Measurements from ENCODE around the gene BIN2. TPM values are rescaled to one million over a fixed set of nuclear protein-coding genes. Genes with fewer than 3 reads are reported as not detected.

The BIN2 gene
- total and polyA plus RNA-seq, 8 donors = 2.2 to 33.0 (median 4.2) TPM

- intact Hi-C loops (cut with DNase I; ENCODE audit: low total_unique reads) = no loop called here
- Histone ChIP-seq H3K27me3 (no peaks in the 10 kb centered on the region), H3K4me1 (peaks cover 9 to 30% (median 11%) of the 10 kb centered on the region in 4 donors), H3K36me3 (peaks cover 0 to 39% (median 12%) of the 10 kb centered on the region in 4 donors), H3K9me3 (no peaks in the 10 kb centered on the region), H3K27ac (peak overlapping the region; percentile 50 to 75 (median 53)), H3K4me3 (no peak overlapping the region)
- TF ChIP-seq CTCF (IDR thresholded peaks at IDR 0.05) (no peak), POLR2AphosphoS5 (IDR thresholded peaks at IDR 0.05) (peak in 1 of 3 donors; percentile 73)
- 25 to 37% (median 32%) methylated on average over 8 of the region's 8 CpGs for WGBS, 5 donors
- DNase-seq = peak; percentile 62 to 90
These were observed 47.5 kb upstream of the BIN2 start for GRCh38 chr12:51371295-51371953.

- WGBS, 5 donors = 92 to 98% (median 96%) methylated on average over 9 of the region's 9 CpGs
- Histone ChIP-seq H3K36me3 (peaks cover 0 to 34% (median 10%) of the 10 kb centered on the region in 4 donors), H3K4me3 (no peak overlapping the region), H3K9me3 (no peaks in the 10 kb centered on the region), H3K27ac (peak overlapping the region in 1 of 5 donors; percentile 53), H3K4me1 (peaks cover 9 to 30% (median 11%) of the 10 kb centered on the region in 4 donors), H3K27me3 (no peaks in the 10 kb centered on the region)
- intact Hi-C loops (cut with DNase I; ENCODE audit: low total_unique reads) = no loop called here
- no peak for DNase-seq
- TF ChIP-seq POLR2AphosphoS5 (IDR thresholded peaks at IDR 0.05) = no peak
- TF ChIP-seq EP300 (IDR thresholded peaks at IDR 0.05) = no peak
- no peak for TF ChIP-seq POLR2A (IDR thresholded peaks at IDR 0.05)
- TF ChIP-seq CTCF (IDR thresholded peaks at IDR 0.05) = no peak
These were observed 46.7 kb upstream of the BIN2 start for GRCh38 chr12:51370667-51371066.

GRCh38 chr12:51369581-51369980 lies 45.6 kb upstream of the BIN2 start:
- no peak for TF ChIP-seq CTCF (IDR thresholded peaks at IDR 0.05)
- TF ChIP-seq POLR2AphosphoS5 (IDR thresholded peaks at IDR 0.05) = no peak
- no peak for TF ChIP-seq EP300 (IDR thresholded peaks at IDR 0.05)
- TF ChIP-seq POLR2A (IDR thresholded peaks at IDR 0.05) = no peak
- peaks cover 9 to 30% (median 11%) of the 10 kb centered on the region in 4 donors for H3K4me1 ChIP-seq
- no peak for DNase-seq
- H3K9me3 ChIP-seq = no peaks in the 10 kb centered on the region
- peak overlapping the region in 1 of 5 donors; percentile 2 for H3K27ac ChIP-seq
- no peaks in the 10 kb centered on the region for H3K27me3 ChIP-seq
- intact Hi-C loops (cut with DNase I; ENCODE audit: low total_unique reads) = no loop called here
- peaks cover 0 to 26% (median 9%) of the 10 kb centered on the region in 4 donors for H3K36me3 ChIP-seq
- 73 to 94% (median 87%) methylated on average over 4 of the region's 4 CpGs for WGBS, 5 donors
- H3K4me3 ChIP-seq = no peak overlapping the region

GRCh38 chr12:51368640-51369517 lies 44.9 kb upstream of the BIN2 start:
- peaks cover 9 to 30% (median 11%) of the 10 kb centered on the region in 4 donors for H3K4me1 ChIP-seq
- intact Hi-C loops (cut with DNase I; ENCODE audit: low total_unique reads) = no loop called here
- H3K9me3 ChIP-seq = no peaks in the 10 kb centered on the region
- peak; percentile 60 to 85 for DNase-seq
- H3K36me3 ChIP-seq = peaks cover 0 to 26% (median 11%) of the 10 kb centered on the region in 4 donors
- H3K27me3 ChIP-seq = no peaks in the 10 kb centered on the region
- WGBS, 5 donors = 60 to 80% (median 69%) methylated on average over 14 to 17 of the region's 17 CpGs
- H3K4me3 ChIP-seq = no peak overlapping the region
- peak overlapping the region in 2 of 5 donors; percentile 2 to 5 for H3K27ac ChIP-seq
- TF ChIP-seq CTCF (IDR thresholded peaks at IDR 0.05) (no peak), POLR2AphosphoS5 (IDR thresholded peaks at IDR 0.05) (peak in 1 of 3 donors; percentile 28), EP300 (IDR thresholded peaks at IDR 0.05) (no peak), POLR2A (IDR thresholded peaks at IDR 0.05) (no peak)

Data from stomach (tissue), 9 donors.